ENCODE measurements around the gene UBR3. TPM values are rescaled to one million over a fixed set of nuclear protein-coding genes. Genes with fewer than 3 reads are reported as not detected.
"Not testable (repeated sequence)": the region's sequence is repeated elsewhere in the genome, so short reads cannot be mapped to it uniquely, and the experiment has no call there.

Gene UBR3
- total and polyA plus RNA-seq, 2 experiments from 2014 or later: 10.7 to 28.0 TPM

GRCh38 chr2:169897834-169898233, 70.6 kb downstream of the UBR3 start:
- Histone ChIP-seq H3K27ac (ENCODE audit: low read depth) (peak overlapping the region; percentile 15; the same call in 1 of the 2 replicates), H3K79me2 (replicated peaks; ENCODE audit: insufficient read depth) (no peaks in the 10 kb centered on the region), H3F3A (replicated peaks; ENCODE audit: low read depth) (no peaks in the 10 kb centered on the region), H3K4me1 (ENCODE audit: insufficient read depth) (0 out of 2 replicates have a peak, but pooled peaks cover 5% of the 10 kb centered on the region), H3K27me3 (ENCODE audit: insufficient read depth) (no peaks in the 10 kb centered on the region), H3K36me3 (ENCODE audit: insufficient read depth) (no peaks in the 10 kb centered on the region), H4K20me1 (replicated peaks; ENCODE audit: insufficient read depth) (no peaks in the 10 kb centered on the region), H2AFZ (no peak overlapping the region), H3K4me3 (no peak overlapping the region), H3K9me2 (ENCODE audit: insufficient read depth) (no peaks in the 10 kb centered on the region), H3K4me2 (no peak overlapping the region)
- no peaks in the 10 kb centered on the region for H3K9me3 Mint-ChIP-seq
- no peaks in the 10 kb centered on the region for H3K36me3 Mint-ChIP-seq (ENCODE audit: low read depth)
- TF ChIP-seq ZNF331 (CRISPR knock-in tag; IDR thresholded peaks at IDR 0.05; ENCODE audit: low read depth): no peak
- no peak for TF ChIP-seq ZNF114 (CRISPR knock-in tag; IDR thresholded peaks at IDR 0.05)
- TF ChIP-seq, protein P1, sequence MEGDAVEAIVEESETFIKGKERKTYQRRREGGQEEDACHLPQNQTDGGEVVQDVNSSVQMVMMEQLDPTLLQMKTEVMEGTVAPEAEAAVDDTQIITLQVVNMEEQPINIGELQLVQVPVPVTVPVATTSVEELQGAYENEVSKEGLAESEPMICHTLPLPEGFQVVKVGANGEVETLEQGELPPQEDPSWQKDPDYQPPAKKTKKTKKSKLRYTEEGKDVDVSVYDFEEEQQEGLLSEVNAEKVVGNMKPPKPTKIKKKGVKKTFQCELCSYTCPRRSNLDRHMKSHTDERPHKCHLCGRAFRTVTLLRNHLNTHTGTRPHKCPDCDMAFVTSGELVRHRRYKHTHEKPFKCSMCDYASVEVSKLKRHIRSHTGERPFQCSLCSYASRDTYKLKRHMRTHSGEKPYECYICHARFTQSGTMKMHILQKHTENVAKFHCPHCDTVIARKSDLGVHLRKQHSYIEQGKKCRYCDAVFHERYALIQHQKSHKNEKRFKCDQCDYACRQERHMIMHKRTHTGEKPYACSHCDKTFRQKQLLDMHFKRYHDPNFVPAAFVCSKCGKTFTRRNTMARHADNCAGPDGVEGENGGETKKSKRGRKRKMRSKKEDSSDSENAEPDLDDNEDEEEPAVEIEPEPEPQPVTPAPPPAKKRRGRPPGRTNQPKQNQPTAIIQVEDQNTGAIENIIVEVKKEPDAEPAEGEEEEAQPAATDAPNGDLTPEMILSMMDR (conservative IDR thresholded peaks at IDR 0.05; ENCODE audit: low read depth in 2 of 2): no peak
- no peak for TF ChIP-seq EZH2 (IDR thresholded peaks at IDR 0.05; ENCODE audit: low read depth, unreplicated experiment)
- TF ChIP-seq NANOG (IDR thresholded peaks at IDR 0.05; ENCODE audit: borderline replicate concordance): no peak
- TF ChIP-seq, protein P2, sequence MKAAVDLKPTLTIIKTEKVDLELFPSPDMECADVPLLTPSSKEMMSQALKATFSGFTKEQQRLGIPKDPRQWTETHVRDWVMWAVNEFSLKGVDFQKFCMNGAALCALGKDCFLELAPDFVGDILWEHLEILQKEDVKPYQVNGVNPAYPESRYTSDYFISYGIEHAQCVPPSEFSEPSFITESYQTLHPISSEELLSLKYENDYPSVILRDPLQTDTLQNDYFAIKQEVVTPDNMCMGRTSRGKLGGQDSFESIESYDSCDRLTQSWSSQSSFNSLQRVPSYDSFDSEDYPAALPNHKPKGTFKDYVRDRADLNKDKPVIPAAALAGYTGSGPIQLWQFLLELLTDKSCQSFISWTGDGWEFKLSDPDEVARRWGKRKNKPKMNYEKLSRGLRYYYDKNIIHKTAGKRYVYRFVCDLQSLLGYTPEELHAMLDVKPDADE (IDR thresholded peaks at IDR 0.05): no peak
- TF ChIP-seq, protein P3, sequence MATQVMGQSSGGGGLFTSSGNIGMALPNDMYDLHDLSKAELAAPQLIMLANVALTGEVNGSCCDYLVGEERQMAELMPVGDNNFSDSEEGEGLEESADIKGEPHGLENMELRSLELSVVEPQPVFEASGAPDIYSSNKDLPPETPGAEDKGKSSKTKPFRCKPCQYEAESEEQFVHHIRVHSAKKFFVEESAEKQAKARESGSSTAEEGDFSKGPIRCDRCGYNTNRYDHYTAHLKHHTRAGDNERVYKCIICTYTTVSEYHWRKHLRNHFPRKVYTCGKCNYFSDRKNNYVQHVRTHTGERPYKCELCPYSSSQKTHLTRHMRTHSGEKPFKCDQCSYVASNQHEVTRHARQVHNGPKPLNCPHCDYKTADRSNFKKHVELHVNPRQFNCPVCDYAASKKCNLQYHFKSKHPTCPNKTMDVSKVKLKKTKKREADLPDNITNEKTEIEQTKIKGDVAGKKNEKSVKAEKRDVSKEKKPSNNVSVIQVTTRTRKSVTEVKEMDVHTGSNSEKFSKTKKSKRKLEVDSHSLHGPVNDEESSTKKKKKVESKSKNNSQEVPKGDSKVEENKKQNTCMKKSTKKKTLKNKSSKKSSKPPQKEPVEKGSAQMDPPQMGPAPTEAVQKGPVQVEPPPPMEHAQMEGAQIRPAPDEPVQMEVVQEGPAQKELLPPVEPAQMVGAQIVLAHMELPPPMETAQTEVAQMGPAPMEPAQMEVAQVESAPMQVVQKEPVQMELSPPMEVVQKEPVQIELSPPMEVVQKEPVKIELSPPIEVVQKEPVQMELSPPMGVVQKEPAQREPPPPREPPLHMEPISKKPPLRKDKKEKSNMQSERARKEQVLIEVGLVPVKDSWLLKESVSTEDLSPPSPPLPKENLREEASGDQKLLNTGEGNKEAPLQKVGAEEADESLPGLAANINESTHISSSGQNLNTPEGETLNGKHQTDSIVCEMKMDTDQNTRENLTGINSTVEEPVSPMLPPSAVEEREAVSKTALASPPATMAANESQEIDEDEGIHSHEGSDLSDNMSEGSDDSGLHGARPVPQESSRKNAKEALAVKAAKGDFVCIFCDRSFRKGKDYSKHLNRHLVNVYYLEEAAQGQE (IDR thresholded peaks at IDR 0.05; ENCODE audit: unreplicated experiment): no peak
- no peak for TF ChIP-seq STAT1 (IDR thresholded peaks at IDR 0.05; ENCODE audit: unreplicated experiment)
- TF ChIP-seq EZH2phosphoT487 (IDR thresholded peaks at IDR 0.05; ENCODE audit: unreplicated experiment): no peak
- no peak for TF ChIP-seq JUNB (IDR thresholded peaks at IDR 0.05; ENCODE audit: unreplicated experiment)
- TF ChIP-seq POLR2AphosphoS5 (IDR thresholded peaks at IDR 0.05; ENCODE audit: low read depth): no peak
- TF ChIP-seq CREB1 (CRISPR knock-in tag; IDR thresholded peaks at IDR 0.05; ENCODE audit: low read depth): no peak
- no peaks in the 10 kb centered on the region for H3K27me3 Mint-ChIP-seq (ENCODE audit: insufficient read depth, low read depth, poor library complexity)
- H3K4me3 Mint-ChIP-seq: no peak overlapping the region
- peaks cover 6% of the 10 kb centered on the region; the same call in 2 of the 3 replicates for H3K4me1 Mint-ChIP-seq
- DNase-seq (ENCODE audit: low spot score) (no peak), ATAC-seq (no peak)
- H3K27ac Mint-ChIP-seq: no peak overlapping the region

DNA sequence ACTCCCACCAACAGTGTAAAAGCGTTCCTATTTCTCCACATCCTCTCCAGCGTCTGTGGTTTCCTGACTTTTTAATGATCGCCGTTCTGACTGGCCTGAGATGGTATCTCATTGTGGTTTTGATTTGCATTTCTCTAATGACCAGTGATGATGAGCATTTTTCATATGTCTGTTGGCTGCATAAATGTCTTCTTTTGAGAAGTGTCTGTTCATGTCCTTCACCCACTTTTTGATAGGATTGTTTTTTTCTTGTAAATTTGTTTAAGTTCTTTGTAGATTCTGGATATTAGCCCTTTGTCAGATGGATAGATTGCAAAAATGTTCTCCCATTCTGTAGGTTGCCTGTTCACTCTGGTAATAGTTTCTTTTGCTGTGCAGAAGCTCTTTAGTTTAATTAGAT, 72.8 kb downstream of the UBR3 start:
- H3K9me3 Mint-ChIP-seq; H4K20me1 ChIP-seq (replicated peaks; ENCODE audit: insufficient read depth); ATAC-seq; H3K27ac ChIP-seq (ENCODE audit: low read depth); H3K4me1 Mint-ChIP-seq; H3K27ac Mint-ChIP-seq; H3K4me3 ChIP-seq; H3K4me2 ChIP-seq; H3K27me3 ChIP-seq (ENCODE audit: insufficient read depth); H3F3A ChIP-seq (replicated peaks; ENCODE audit: low read depth); H3K4me3 Mint-ChIP-seq; H3K9me2 ChIP-seq (ENCODE audit: insufficient read depth); H3K36me3 Mint-ChIP-seq (ENCODE audit: low read depth); H3K36me3 ChIP-seq (ENCODE audit: insufficient read depth); H2AFZ ChIP-seq; H3K79me2 ChIP-seq (replicated peaks; ENCODE audit: insufficient read depth); H3K27me3 Mint-ChIP-seq (ENCODE audit: insufficient read depth, low read depth, poor library complexity); DNase-seq (ENCODE audit: low spot score); H3K4me1 ChIP-seq (ENCODE audit: insufficient read depth): not testable (repeated sequence)

Measured in GM23338 (cell line).